ENCODE measurements around the gene SLC22A2.
"Not testable (repeated sequence)": the region's sequence is repeated elsewhere in the genome, so short reads cannot be mapped to it uniquely, and the experiment has no call there.

Gene SLC22A2

GRCh38 chr6:160240691-160241084, 17.9 kb downstream of the SLC22A2 start:
- DNase-seq: no peak

- DNase-seq: no peak
Measured at GRCh38 chr6:160239929-160240690, 18.5 kb downstream of the SLC22A2 start.

GRCh38 chr6:160238761-160239751, 19.6 kb downstream of the SLC22A2 start:
- no peak for DNase-seq

- DNase-seq: no peak
Measured at GRCh38 chr6:160238278-160238711, 20.3 kb downstream of the SLC22A2 start.

- not testable (repeated sequence) for DNase-seq
Measured at GRCh38 chr6:160237597-160238275, 20.9 kb downstream of the SLC22A2 start.

- DNase-seq: not testable (repeated sequence)
Measured at GRCh38 chr6:160236235-160236872, 22.3 kb downstream of the SLC22A2 start.

GRCh38 chr6:160233950-160234640, 24.5 kb downstream of the SLC22A2 start:
- not testable (repeated sequence) for DNase-seq

GRCh38 chr6:160227769-160228161, 30.9 kb downstream of the SLC22A2 start:
- DNase-seq: no peak

GRCh38 chr6:160227038-160227768, 31.4 kb downstream of the SLC22A2 start:
- DNase-seq: no peak

GRCh38 chr6:160226118-160226591, 32.5 kb downstream of the SLC22A2 start:
- DNase-seq: no peak

GRCh38 chr6:160224639-160225237, 33.9 kb downstream of the SLC22A2 start:
- no peak for DNase-seq

GRCh38 chr6:160222491-160222890, 36.1 kb downstream of the SLC22A2 start:
- DNase-seq: no peak

GRCh38 chr6:160221918-160222317, 36.7 kb downstream of the SLC22A2 start:
- DNase-seq: no peak

GRCh38 chr6:160221423-160221822, 37.2 kb downstream of the SLC22A2 start:
- no peak for DNase-seq

GRCh38 chr6:160218810-160219209, 39.8 kb downstream of the SLC22A2 start:
- DNase-seq: no peak

- DNase-seq: no peak
Measured at GRCh38 chr6:160217863-160218262, 40.8 kb downstream of the SLC22A2 start.

GRCh38 chr6:160217073-160217472, 41.5 kb downstream of the SLC22A2 start:
- no peak for DNase-seq

- DNase-seq: no peak
Measured at GRCh38 chr6:160215232-160215631, 43.4 kb downstream of the SLC22A2 start.

- no peak for DNase-seq
Measured at GRCh38 chr6:160207618-160208017, 51.0 kb downstream of the SLC22A2 start.

GRCh38 chr6:160204710-160205109, 53.9 kb downstream of the SLC22A2 start:
- no peak for DNase-seq

GRCh38 chr6:160203953-160204352, 54.7 kb downstream of the SLC22A2 start:
- no peak for DNase-seq
